Liver (tissue), 9 donors: ENCODE measurements around the gene ALK. TPM values are rescaled to one million over a fixed set of nuclear protein-coding genes. Genes with fewer than 3 reads are reported as not detected.

Experiments used
- DNase-seq: peaks from one replicate; pipeline ENCODE4 v3.0.0-alpha.2; 2017; ENCODE audit warnings: low spot score
- H3K27ac ChIP-seq, 2 donors: one replicate each; pipeline ENCODE4 v1.7.0; 2013; ENCODE audit warnings: inconsistent platforms in 2 of 2, low read length in 2 of 2, control low read depth in 1 of 2, low read depth in 1 of 2, mild to moderate bottlenecking in 1 of 2
- H3K27me3 ChIP-seq, 4 donors: one replicate each; pipeline versions ENCODE4 v1.6.1 to v1.7.0; 2013; ENCODE audit warnings: low read length in 3 of 4, inconsistent platforms in 1 of 4, mild to moderate bottlenecking in 1 of 4, moderate library complexity in 1 of 4; ENCODE audit not compliant: control insufficient read depth in 4 of 4, insufficient read depth in 4 of 4
- H3K36me3 ChIP-seq, 4 donors: one replicate each; pipeline versions ENCODE4 v1.6.1 to v1.7.0; 2013; ENCODE audit warnings: low read length in 3 of 4, mild to moderate bottlenecking in 3 of 4, low read depth in 1 of 4, moderate library complexity in 1 of 4; ENCODE audit not compliant: control insufficient read depth in 4 of 4, insufficient read depth in 3 of 4
- H3K4me1 ChIP-seq, 4 donors: one replicate each; pipeline versions ENCODE4 v1.6.1 to v1.7.0; 2013; ENCODE audit warnings: low read length in 3 of 4, mild to moderate bottlenecking in 3 of 4, moderate library complexity in 1 of 4; ENCODE audit not compliant: control insufficient read depth in 4 of 4, insufficient read depth in 4 of 4
- H3K4me3 ChIP-seq, 3 donors: one replicate each; pipeline versions ENCODE4 v1.6.1 to v1.7.0; 2013; ENCODE audit warnings: low read length in 3 of 3, control low read depth in 1 of 3, low read depth in 1 of 3, mild to moderate bottlenecking in 1 of 3
- H3K9ac ChIP-seq, 2 donors: one replicate each; pipeline ENCODE4 v1.7.0; 2013; ENCODE audit warnings: low read length in 2 of 2, mild to moderate bottlenecking in 2 of 2, moderate library complexity in 2 of 2, control low read depth in 1 of 2, low read depth in 1 of 2
- H3K9me3 ChIP-seq, 4 donors: one replicate each; pipeline versions ENCODE4 v1.6.1 to v1.7.0; 2013; ENCODE audit warnings: low read length in 3 of 4; ENCODE audit not compliant: control insufficient read depth in 4 of 4
- EGR1 ChIP-seq, 2 donors: IDR thresholded peaks; 2 replicates each; pipeline ENCODE4 v1.6.1; 2016 to 2018; ENCODE audit warnings: antibody characterized with exemption in 2 of 2, low read depth in 2 of 2
- FOXA1 ChIP-seq: IDR thresholded peaks from 2 replicates; pipeline ENCODE4 v1.6.1; 2016; ENCODE audit warnings: antibody characterized with exemption
- FOXA2 ChIP-seq: IDR thresholded peaks from 2 replicates; pipeline ENCODE4 v1.6.1; 2016; ENCODE audit warnings: antibody characterized with exemption
- GABPA ChIP-seq, 2 donors: IDR thresholded peaks in 1 of 2; conservative IDR thresholded peaks in 1 of 2; 2 replicates each; pipeline ENCODE4 v1.6.1; 2016; ENCODE audit warnings: antibody characterized with exemption in 2 of 2, mild to moderate bottlenecking in 1 of 2, moderate library complexity in 1 of 2
- HNF4A ChIP-seq, 2 donors: conservative IDR thresholded peaks; 2 replicates each; pipeline ENCODE4 v1.6.1; 2016; ENCODE audit warnings: antibody characterized with exemption in 2 of 2, mild to moderate bottlenecking in 2 of 2
- HNF4G ChIP-seq: IDR thresholded peaks from 2 replicates; pipeline ENCODE4 v1.6.1; 2016; ENCODE audit warnings: antibody characterized with exemption
- JUND ChIP-seq, 2 donors: IDR thresholded peaks; 2 replicates each; pipeline ENCODE4 v1.6.1; 2016; ENCODE audit warnings: antibody characterized with exemption in 2 of 2
- NR2F2 ChIP-seq: IDR thresholded peaks from 2 replicates; pipeline ENCODE4 v1.6.1; 2016; ENCODE audit warnings: antibody characterized with exemption
- RAD21 ChIP-seq, 2 donors: IDR thresholded peaks; 2 replicates each; pipeline ENCODE4 v1.6.1; 2016; ENCODE audit warnings: antibody characterized with exemption in 2 of 2, mild to moderate bottlenecking in 2 of 2
- RXRA ChIP-seq, 2 donors: IDR thresholded peaks; 2 replicates each; pipeline ENCODE4 v1.6.1; 2017 to 2018; ENCODE audit warnings: antibody characterized with exemption in 2 of 2, mild to moderate bottlenecking in 1 of 2
- SP1 ChIP-seq: IDR thresholded peaks from 2 replicates; pipeline ENCODE4 v1.6.1; 2018; ENCODE audit warnings: antibody characterized with exemption, mild to moderate bottlenecking
- TAF1 ChIP-seq: conservative IDR thresholded peaks from 2 replicates; pipeline ENCODE4 v1.6.1; 2016; ENCODE audit warnings: antibody characterized with exemption, mild to moderate bottlenecking
- YY1 ChIP-seq: IDR thresholded peaks from 2 replicates; pipeline ENCODE4 v1.6.1; 2016; ENCODE audit warnings: antibody characterized with exemption, mild to moderate bottlenecking
- WGBS: extraction: QIAGEN DNeasy Blood & Tissue Kit; methylation state at CpG from one replicate; pipeline ENCODE4 v1.1.7; 2013; 5-methylcytosine and 5-hydroxymethylcytosine counted together
- polyA plus RNA-seq, 2 donors: library from polyadenylated mRNA; stranded (reverse) in 1 of 2; unstranded in 1 of 2; fragments of 200-250 nt in 1 of 2; fragments of >200 nt in 1 of 2; fragmentation: Nextera tagmentation in 1 of 2; extraction: Ambion mirVana in 1 of 2; gene quantifications; one replicate each; pipeline versions ENCODE4 v1.2.1 to v1.2.3, GENCODE V29; 2013 to 2015
- total RNA-seq, 2 donors: library from RNA; depleted of rRNA; stranded (reverse); fragments of >200 nt; gene quantifications; one replicate each; pipeline ENCODE4 v1.2.3, GENCODE V29; 2014
- TF ChIP-seq, protein P1 (sequence below): IDR thresholded peaks from 2 replicates; pipeline ENCODE4 v1.6.1; 2016; ENCODE audit warnings: antibody characterized with exemption
- TF ChIP-seq, protein P2 (sequence below): IDR thresholded peaks from 2 replicates; pipeline ENCODE4 v1.6.1; 2016; ENCODE audit warnings: antibody characterized with exemption
- TF ChIP-seq, protein P3 (sequence below): IDR thresholded peaks from 2 replicates; pipeline ENCODE4 v1.6.1; 2016; ENCODE audit warnings: antibody characterized with exemption, mild to moderate bottlenecking
- TF ChIP-seq, protein P4 (sequence below): IDR thresholded peaks from 2 replicates; pipeline ENCODE4 v1.6.1; 2016; ENCODE audit warnings: antibody characterized with exemption
- TF ChIP-seq, protein P5 (sequence below): fragments of 150-350 bp; IDR thresholded peaks from 2 replicates; pipeline ENCODE4 v1.5.1; 2017; ENCODE audit warnings: improper control_type of control experiment, low read depth, low read length; ENCODE audit not compliant: missing input control
- donor health status: healthy.
- donor health status: healthy.
- donor health status: healthy.
- donor health status: healthy.
- donor health status: healthy.

Gene ALK
- total and polyA plus RNA-seq, 4 donors = under 0.01 TPM; not detected in 3

DNA sequence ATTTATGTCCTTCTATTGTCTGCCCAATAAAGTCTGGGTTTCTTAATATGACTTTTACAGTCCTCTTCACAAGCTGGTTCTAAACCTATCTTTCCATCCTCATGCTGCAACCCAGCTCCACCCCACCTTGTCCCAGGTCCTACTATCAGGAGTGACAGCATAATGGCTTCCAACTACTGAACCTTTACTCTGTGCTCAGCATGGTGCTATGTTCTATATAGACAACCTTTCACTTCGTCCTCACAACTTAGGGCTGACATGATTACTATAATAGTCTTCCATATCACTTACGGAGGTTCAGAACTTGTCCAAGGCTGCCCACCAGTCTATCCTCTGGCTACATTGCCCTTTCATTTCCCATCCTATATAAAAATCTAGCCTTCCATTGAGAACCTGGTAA, 256.8 kb downstream of the ALK start:
- no peaks in the 10 kb centered on the region for H3K27me3 ChIP-seq
- no peak for DNase-seq
- WGBS = 73% methylated on average over 2 of the region's 2 CpGs
- H3K4me1 ChIP-seq = no peaks in the 10 kb centered on the region
- no peak overlapping the region for H3K9ac ChIP-seq
- H3K36me3 ChIP-seq = no peaks in the 10 kb centered on the region
- TF ChIP-seq GABPA (IDR thresholded peaks at IDR 0.05 in 1 of 2, conservative IDR thresholded peaks at IDR 0.05 in 1 of 2) = no peak
- TF ChIP-seq, protein P1, sequence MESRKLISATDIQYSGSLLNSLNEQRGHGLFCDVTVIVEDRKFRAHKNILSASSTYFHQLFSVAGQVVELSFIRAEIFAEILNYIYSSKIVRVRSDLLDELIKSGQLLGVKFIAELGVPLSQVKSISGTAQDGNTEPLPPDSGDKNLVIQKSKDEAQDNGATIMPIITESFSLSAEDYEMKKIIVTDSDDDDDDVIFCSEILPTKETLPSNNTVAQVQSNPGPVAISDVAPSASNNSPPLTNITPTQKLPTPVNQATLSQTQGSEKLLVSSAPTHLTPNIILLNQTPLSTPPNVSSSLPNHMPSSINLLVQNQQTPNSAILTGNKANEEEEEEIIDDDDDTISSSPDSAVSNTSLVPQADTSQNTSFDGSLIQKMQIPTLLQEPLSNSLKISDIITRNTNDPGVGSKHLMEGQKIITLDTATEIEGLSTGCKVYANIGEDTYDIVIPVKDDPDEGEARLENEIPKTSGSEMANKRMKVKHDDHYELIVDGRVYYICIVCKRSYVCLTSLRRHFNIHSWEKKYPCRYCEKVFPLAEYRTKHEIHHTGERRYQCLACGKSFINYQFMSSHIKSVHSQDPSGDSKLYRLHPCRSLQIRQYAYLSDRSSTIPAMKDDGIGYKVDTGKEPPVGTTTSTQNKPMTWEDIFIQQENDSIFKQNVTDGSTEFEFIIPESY = no peak
- TF ChIP-seq EGR1 (IDR thresholded peaks at IDR 0.05; ENCODE audit: low read depth in 2 of 2) = no peak
- no peak for TF ChIP-seq HNF4A (conservative IDR thresholded peaks at IDR 0.05)
- TF ChIP-seq, protein P2, sequence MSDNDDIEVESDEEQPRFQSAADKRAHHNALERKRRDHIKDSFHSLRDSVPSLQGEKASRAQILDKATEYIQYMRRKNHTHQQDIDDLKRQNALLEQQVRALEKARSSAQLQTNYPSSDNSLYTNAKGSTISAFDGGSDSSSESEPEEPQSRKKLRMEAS = no peak
- no peak for TF ChIP-seq JUND (IDR thresholded peaks at IDR 0.05)
- TF ChIP-seq HNF4G = no peak
- TF ChIP-seq, protein P3, sequence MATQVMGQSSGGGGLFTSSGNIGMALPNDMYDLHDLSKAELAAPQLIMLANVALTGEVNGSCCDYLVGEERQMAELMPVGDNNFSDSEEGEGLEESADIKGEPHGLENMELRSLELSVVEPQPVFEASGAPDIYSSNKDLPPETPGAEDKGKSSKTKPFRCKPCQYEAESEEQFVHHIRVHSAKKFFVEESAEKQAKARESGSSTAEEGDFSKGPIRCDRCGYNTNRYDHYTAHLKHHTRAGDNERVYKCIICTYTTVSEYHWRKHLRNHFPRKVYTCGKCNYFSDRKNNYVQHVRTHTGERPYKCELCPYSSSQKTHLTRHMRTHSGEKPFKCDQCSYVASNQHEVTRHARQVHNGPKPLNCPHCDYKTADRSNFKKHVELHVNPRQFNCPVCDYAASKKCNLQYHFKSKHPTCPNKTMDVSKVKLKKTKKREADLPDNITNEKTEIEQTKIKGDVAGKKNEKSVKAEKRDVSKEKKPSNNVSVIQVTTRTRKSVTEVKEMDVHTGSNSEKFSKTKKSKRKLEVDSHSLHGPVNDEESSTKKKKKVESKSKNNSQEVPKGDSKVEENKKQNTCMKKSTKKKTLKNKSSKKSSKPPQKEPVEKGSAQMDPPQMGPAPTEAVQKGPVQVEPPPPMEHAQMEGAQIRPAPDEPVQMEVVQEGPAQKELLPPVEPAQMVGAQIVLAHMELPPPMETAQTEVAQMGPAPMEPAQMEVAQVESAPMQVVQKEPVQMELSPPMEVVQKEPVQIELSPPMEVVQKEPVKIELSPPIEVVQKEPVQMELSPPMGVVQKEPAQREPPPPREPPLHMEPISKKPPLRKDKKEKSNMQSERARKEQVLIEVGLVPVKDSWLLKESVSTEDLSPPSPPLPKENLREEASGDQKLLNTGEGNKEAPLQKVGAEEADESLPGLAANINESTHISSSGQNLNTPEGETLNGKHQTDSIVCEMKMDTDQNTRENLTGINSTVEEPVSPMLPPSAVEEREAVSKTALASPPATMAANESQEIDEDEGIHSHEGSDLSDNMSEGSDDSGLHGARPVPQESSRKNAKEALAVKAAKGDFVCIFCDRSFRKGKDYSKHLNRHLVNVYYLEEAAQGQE = no peak
- no peak for TF ChIP-seq SP1
- no peak for TF ChIP-seq TAF1
- TF ChIP-seq, protein P4, sequence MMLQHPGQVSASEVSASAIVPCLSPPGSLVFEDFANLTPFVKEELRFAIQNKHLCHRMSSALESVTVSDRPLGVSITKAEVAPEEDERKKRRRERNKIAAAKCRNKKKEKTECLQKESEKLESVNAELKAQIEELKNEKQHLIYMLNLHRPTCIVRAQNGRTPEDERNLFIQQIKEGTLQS = no peak
- TF ChIP-seq NR2F2 = no peak
- TF ChIP-seq, protein P5, sequence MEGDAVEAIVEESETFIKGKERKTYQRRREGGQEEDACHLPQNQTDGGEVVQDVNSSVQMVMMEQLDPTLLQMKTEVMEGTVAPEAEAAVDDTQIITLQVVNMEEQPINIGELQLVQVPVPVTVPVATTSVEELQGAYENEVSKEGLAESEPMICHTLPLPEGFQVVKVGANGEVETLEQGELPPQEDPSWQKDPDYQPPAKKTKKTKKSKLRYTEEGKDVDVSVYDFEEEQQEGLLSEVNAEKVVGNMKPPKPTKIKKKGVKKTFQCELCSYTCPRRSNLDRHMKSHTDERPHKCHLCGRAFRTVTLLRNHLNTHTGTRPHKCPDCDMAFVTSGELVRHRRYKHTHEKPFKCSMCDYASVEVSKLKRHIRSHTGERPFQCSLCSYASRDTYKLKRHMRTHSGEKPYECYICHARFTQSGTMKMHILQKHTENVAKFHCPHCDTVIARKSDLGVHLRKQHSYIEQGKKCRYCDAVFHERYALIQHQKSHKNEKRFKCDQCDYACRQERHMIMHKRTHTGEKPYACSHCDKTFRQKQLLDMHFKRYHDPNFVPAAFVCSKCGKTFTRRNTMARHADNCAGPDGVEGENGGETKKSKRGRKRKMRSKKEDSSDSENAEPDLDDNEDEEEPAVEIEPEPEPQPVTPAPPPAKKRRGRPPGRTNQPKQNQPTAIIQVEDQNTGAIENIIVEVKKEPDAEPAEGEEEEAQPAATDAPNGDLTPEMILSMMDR = no peak
- TF ChIP-seq FOXA1 = no peak
- TF ChIP-seq YY1 = no peak
- TF ChIP-seq RXRA (IDR thresholded peaks at IDR 0.05) = no peak
- no peak for TF ChIP-seq FOXA2
- TF ChIP-seq RAD21 (IDR thresholded peaks at IDR 0.05) = no peak
- no peak overlapping the region for H3K4me3 ChIP-seq
- no peaks in the 10 kb centered on the region for H3K9me3 ChIP-seq
- H3K27ac ChIP-seq = no peak overlapping the region
